ES-I3 (cell line): ENCODE results near the gene PXYLP1.

Experiments
- H3K36me3 ChIP-seq: 2 replicates; pipeline ENCODE4 v1.6.1; 2013; ENCODE audit warnings: mild to moderate bottlenecking, low read length, control low read depth, moderate library complexity; ENCODE audit not compliant: insufficient read depth
- H3K4me1 ChIP-seq: 2 replicates; pipeline ENCODE4 v1.6.1; 2013; ENCODE audit warnings: mild to moderate bottlenecking, control low read depth, low read length; ENCODE audit not compliant: insufficient read depth
- H3K9ac ChIP-seq: 2 replicates; pipeline ENCODE4 v1.6.1; 2013; ENCODE audit warnings: low read depth, mild to moderate bottlenecking, low read length, moderate library complexity
- H3K9me3 ChIP-seq: 2 replicates; pipeline ENCODE4 v1.6.1; 2013; ENCODE audit warnings: mild to moderate bottlenecking, low read length, moderate library complexity; ENCODE audit not compliant: control insufficient read depth, insufficient read depth

PXYLP1 gene

GRCh38 chr3:141278196-141279076 is 46.8 kb downstream of the PXYLP1 start:
- no peak overlapping the region for H3K9ac ChIP-seq
- no peaks in the 10 kb centered on the region for H3K4me1 ChIP-seq
- no peaks in the 10 kb centered on the region for H3K36me3 ChIP-seq

GRCh38 chr3:141279077-141279967 is 47.7 kb downstream of the PXYLP1 start:
- H3K4me1 ChIP-seq, result no peaks in the 10 kb centered on the region
- H3K9ac ChIP-seq, result no peak overlapping the region
- no peaks in the 10 kb centered on the region for H3K9me3 ChIP-seq
- H3K36me3 ChIP-seq, result no peaks in the 10 kb centered on the region

More at GRCh38 chr3:141278196-141279076, 46.8 kb downstream of the PXYLP1 start:
- H3K9me3 ChIP-seq, result no peaks in the 10 kb centered on the region

GRCh38 chr3:141280086-141280485 is 48.5 kb downstream of the PXYLP1 start:
- no peaks in the 10 kb centered on the region for H3K4me1 ChIP-seq
- no peaks in the 10 kb centered on the region for H3K36me3 ChIP-seq
- no peak overlapping the region for H3K9ac ChIP-seq
- no peaks in the 10 kb centered on the region for H3K9me3 ChIP-seq

- Histone ChIP-seq H3K4me1 (no peaks in the 10 kb centered on the region), H3K36me3 (no peaks in the 10 kb centered on the region; the same call in 1 of the 2 replicates), H3K9me3 (no peaks in the 10 kb centered on the region), H3K9ac (no peak overlapping the region)
These were observed 49.1 kb downstream of the PXYLP1 start for GRCh38 chr3:141280690-141281089.

- Histone ChIP-seq H3K36me3 (no peaks in the 10 kb centered on the region; the same call in 1 of the 2 replicates), H3K9me3 (no peaks in the 10 kb centered on the region)
These were observed 53.9 kb downstream of the PXYLP1 start for GRCh38 chr3:141285570-141285969.

GRCh38 chr3:141286856-141287255 is 55.2 kb downstream of the PXYLP1 start:
- Histone ChIP-seq H3K9me3 (no peaks in the 10 kb centered on the region), H3K9ac (no peak overlapping the region), H3K4me1 (no peaks in the 10 kb centered on the region), H3K36me3 (no peaks in the 10 kb centered on the region; the same call in 1 of the 2 replicates)

More at GRCh38 chr3:141285570-141285969, 53.9 kb downstream of the PXYLP1 start:
- no peak overlapping the region for H3K9ac ChIP-seq
- no peaks in the 10 kb centered on the region for H3K4me1 ChIP-seq

- Histone ChIP-seq H3K9ac (no peak overlapping the region), H3K9me3 (no peaks in the 10 kb centered on the region)
These were observed 55.7 kb downstream of the PXYLP1 start for GRCh38 chr3:141287326-141287725.

GRCh38 chr3:141288336-141288990 is 56.8 kb downstream of the PXYLP1 start:
- no peaks in the 10 kb centered on the region; the same call in 1 of the 2 replicates for H3K36me3 ChIP-seq

More at GRCh38 chr3:141287326-141287725, 55.7 kb downstream of the PXYLP1 start:
- no peaks in the 10 kb centered on the region for H3K4me1 ChIP-seq
- no peaks in the 10 kb centered on the region; the same call in 1 of the 2 replicates for H3K36me3 ChIP-seq

GRCh38 chr3:141289228-141289772 is 57.7 kb downstream of the PXYLP1 start:
- Histone ChIP-seq H3K36me3 (no peaks in the 10 kb centered on the region; the same call in 1 of the 2 replicates), H3K9me3 (no peaks in the 10 kb centered on the region), H3K4me1 (no peaks in the 10 kb centered on the region), H3K9ac (no peak overlapping the region)

More at GRCh38 chr3:141288336-141288990, 56.8 kb downstream of the PXYLP1 start:
- no peaks in the 10 kb centered on the region for H3K9me3 ChIP-seq
- H3K9ac ChIP-seq, result no peak overlapping the region
- no peaks in the 10 kb centered on the region for H3K4me1 ChIP-seq

GRCh38 chr3:141291559-141292355 is 60.1 kb downstream of the PXYLP1 start:
- H3K9ac ChIP-seq, result no peak overlapping the region
- H3K36me3 ChIP-seq, result no peaks in the 10 kb centered on the region
- no peaks in the 10 kb centered on the region for H3K9me3 ChIP-seq
- H3K4me1 ChIP-seq, result no peaks in the 10 kb centered on the region

GRCh38 chr3:141292356-141293058 is 60.9 kb downstream of the PXYLP1 start:
- Histone ChIP-seq H3K9me3 (no peaks in the 10 kb centered on the region), H3K36me3 (no peaks in the 10 kb centered on the region), H3K9ac (no peak overlapping the region), H3K4me1 (no peaks in the 10 kb centered on the region)

- Histone ChIP-seq H3K36me3 (no peaks in the 10 kb centered on the region), H3K4me1 (no peaks in the 10 kb centered on the region), H3K9ac (no peak overlapping the region), H3K9me3 (no peaks in the 10 kb centered on the region)
These were observed 62.7 kb downstream of the PXYLP1 start for GRCh38 chr3:141294301-141294700.

GRCh38 chr3:141294848-141295247 is 63.2 kb downstream of the PXYLP1 start:
- Histone ChIP-seq H3K36me3 (no peaks in the 10 kb centered on the region), H3K9me3 (no peaks in the 10 kb centered on the region), H3K9ac (no peak overlapping the region), H3K4me1 (no peaks in the 10 kb centered on the region)
